GM23248 (cell line): ENCODE measurements around the gene ZGLP1. TPM values are rescaled to one million over a fixed set of nuclear protein-coding genes. Genes with fewer than 3 reads are reported as not detected.

Experiments
- DNase-seq: peaks from one replicate; pipeline ENCODE4 v3.0.0-alpha.2; 2015
- H2AFZ ChIP-seq: fragments of 200-600 bp; sonication (generic); 2 replicates; pipeline ENCODE4 v1.6.1; 2016; ENCODE audit warnings: antibody characterized with exemption
- H3F3A ChIP-seq: fragments of 200-600 bp; sonication (generic); 2 replicates; pipeline ENCODE4 v1.6.1; 2016; ENCODE audit warnings: mild to moderate bottlenecking, antibody characterized with exemption, mixed run types; ENCODE audit not compliant: insufficient read depth
- H3K27ac ChIP-seq: fragments of 200-600 bp; sonication (generic); 2 replicates; pipeline ENCODE4 v1.5.1; 2016; ENCODE audit warnings: mild to moderate bottlenecking
- H3K27me3 ChIP-seq: fragments of 200-600 bp; sonication (generic); replicated peaks from 2 replicates; pipeline ENCODE4 v1.6.1; 2016; ENCODE audit warnings: mild to moderate bottlenecking; ENCODE audit not compliant: insufficient read depth
- H3K36me3 ChIP-seq: fragments of 200-600 bp; sonication (generic); 2 replicates; pipeline ENCODE4 v1.6.1; 2016; ENCODE audit warnings: low read depth, mild to moderate bottlenecking
- H3K4me1 ChIP-seq: fragments of 200-600 bp; sonication (generic); 2 replicates; pipeline ENCODE4 v1.6.1; 2016; ENCODE audit warnings: mild to moderate bottlenecking; ENCODE audit not compliant: insufficient read depth
- H3K4me2 ChIP-seq: fragments of 200-600 bp; sonication (generic); one replicate; pipeline ENCODE4 v1.6.1; 2016; ENCODE audit warnings: mild to moderate bottlenecking; ENCODE audit not compliant: unreplicated experiment
- H3K4me3 ChIP-seq: fragments of 200-600 bp; sonication (generic); 2 replicates; pipeline ENCODE4 v1.5.1; 2016; ENCODE audit warnings: mild to moderate bottlenecking
- H3K79me2 ChIP-seq: fragments of 200-600 bp; sonication (generic); 2 replicates; pipeline ENCODE4 v1.6.1; 2016; ENCODE audit warnings: mild to moderate bottlenecking; ENCODE audit not compliant: insufficient read depth
- H3K9ac ChIP-seq: fragments of 200-600 bp; sonication (generic); 2 replicates; pipeline ENCODE4 v1.6.1; 2016; ENCODE audit warnings: mild to moderate bottlenecking
- H3K9me2 ChIP-seq: fragments of 200-600 bp; sonication (generic); 2 replicates; pipeline ENCODE4 v1.6.1; 2016; ENCODE audit warnings: mixed run types, mild to moderate bottlenecking, moderate library complexity; ENCODE audit not compliant: insufficient read depth
- H3K9me3 ChIP-seq: fragments of 200-600 bp; sonication (generic); one replicate; pipeline ENCODE4 v1.6.1; 2017; ENCODE audit warnings: low read depth
- H4K20me1 ChIP-seq: fragments of 200-600 bp; sonication (generic); 2 replicates; pipeline ENCODE4 v1.6.0; 2016; ENCODE audit not compliant: insufficient read depth
- EZH2 ChIP-seq: fragments of 200-600 bp; sonication (generic); IDR thresholded peaks from 2 replicates; pipeline ENCODE4 v1.6.1; 2018; ENCODE audit warnings: antibody characterized with exemption, mild to moderate bottlenecking; ENCODE audit not compliant: insufficient read depth, poor library complexity, severe bottlenecking
- EZH2phosphoT487 ChIP-seq: fragments of 200-600 bp; sonication (generic); IDR thresholded peaks from 2 replicates; pipeline ENCODE4 v1.6.1; 2018; ENCODE audit warnings: antibody characterized with exemption, moderate library complexity, mild to moderate bottlenecking, low read depth; ENCODE audit not compliant: insufficient read depth
- WGBS, 2 experiments: methylation state at CpG; one replicate each; pipeline ENCODE4 v1.1.6; 2015 to 2017; ENCODE audit warnings: low lambda C conversion rate in 2 of 2, low coverage in 1 of 2; ENCODE audit errors: missing lambda C conversion rate in 2 of 2; 5-methylcytosine and 5-hydroxymethylcytosine counted together
- in situ Hi-C: fragments of 300-500 bp; cut with MboI; formaldehyde crosslinking; loops from 2 replicates; pipeline ENCODE4 v1.15.0; 2020
- polyA plus RNA-seq: library from polyadenylated mRNA; unstranded; fragments of >200 nt; fragmentation: Nextera tagmentation; extraction: Ambion mirVana; gene quantifications from 2 replicates; pipeline ENCODE4 v1.2.1, GENCODE V29; 2016
- total RNA-seq: library from RNA; depleted of rRNA; stranded (reverse); fragments of >200 nt; shearing (Covaris generic); gene quantifications from 2 replicates; pipeline ENCODE4 v1.2.3, GENCODE V29; 2014

The ZGLP1 gene
- total and polyA plus RNA-seq, 2 experiments from 2014 or later: 1.8 to 2.5 TPM

DNA sequence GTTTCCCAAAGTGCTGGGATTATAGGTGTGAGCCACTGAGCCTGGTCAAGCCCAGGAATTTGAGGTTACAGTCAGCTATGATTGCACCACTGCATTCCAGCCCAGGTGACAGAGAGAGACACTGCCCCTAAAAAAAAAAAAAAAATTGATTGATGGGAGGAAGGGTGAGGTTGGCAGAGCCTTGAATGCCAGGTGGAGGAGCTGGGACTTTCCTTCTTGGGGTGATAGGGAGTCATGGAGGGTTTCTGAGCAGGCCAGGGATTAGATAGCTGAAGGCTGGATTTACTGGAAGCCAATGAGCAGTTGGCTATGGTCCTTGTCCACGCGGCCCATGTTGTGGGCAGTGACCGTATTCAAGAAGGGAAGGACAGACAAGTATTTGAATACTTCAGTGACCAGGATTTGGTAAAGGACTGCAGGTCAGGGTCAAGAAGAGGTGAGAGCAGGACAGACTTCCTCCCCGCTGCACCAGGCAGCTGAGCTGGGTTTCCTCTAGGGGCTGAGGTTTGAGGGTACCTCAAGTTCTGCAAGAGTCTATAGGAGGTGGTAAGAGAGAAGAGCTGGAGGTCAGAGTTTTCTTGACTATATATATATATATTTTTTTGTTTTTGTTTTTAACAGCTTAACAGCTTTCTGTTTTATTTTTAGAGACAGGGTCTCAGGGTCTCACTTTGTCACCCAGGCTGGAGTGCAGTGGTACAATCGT, 29.7 kb downstream of the ZGLP1 start:
- no peaks in the 10 kb centered on the region for H4K20me1 ChIP-seq
- H3K9ac ChIP-seq: no peak overlapping the region
- in situ Hi-C loops: no loop called here
- no peaks in the 10 kb centered on the region for H3K9me3 ChIP-seq
- H3K27me3 ChIP-seq: no peaks in the 10 kb centered on the region
- WGBS, 2 experiments: 99% methylated on average over 5 of the region's 5 CpGs
- H3K79me2 ChIP-seq: no peaks in the 10 kb centered on the region
- peaks cover 3% of the 10 kb centered on the region; the same call in 1 of the 2 replicates for H3F3A ChIP-seq
- no peak overlapping the region for H3K27ac ChIP-seq
- no peak for TF ChIP-seq EZH2
- TF ChIP-seq EZH2phosphoT487: no peak
- no peak overlapping the region for H2AFZ ChIP-seq
- no peak for DNase-seq
- no peaks in the 10 kb centered on the region for H3K4me1 ChIP-seq
- H3K9me2 ChIP-seq: no peaks in the 10 kb centered on the region
- no peak overlapping the region for H3K4me2 ChIP-seq
- no peak overlapping the region for H3K4me3 ChIP-seq
- H3K36me3 ChIP-seq: no peaks in the 10 kb centered on the region

DNA sequence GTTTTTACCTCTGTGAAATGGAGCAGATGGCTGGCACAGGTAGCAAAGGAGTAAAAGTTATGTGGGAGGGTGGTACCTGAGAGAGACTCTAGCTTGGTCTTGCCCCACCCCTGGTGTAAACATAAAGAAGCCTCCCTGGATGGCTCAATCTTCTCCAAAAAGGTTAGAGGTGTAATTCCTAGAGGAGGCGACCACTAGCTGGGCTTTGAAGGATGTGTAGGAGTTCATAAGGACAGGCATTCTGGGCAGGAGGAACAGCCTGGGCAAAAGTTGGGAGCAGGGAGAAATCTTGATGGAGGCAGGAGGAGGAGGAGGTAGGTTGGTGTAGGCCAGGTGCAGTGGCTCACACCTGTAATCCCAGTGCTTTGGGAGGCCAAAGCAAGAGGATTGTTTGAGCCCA, 30.7 kb downstream of the ZGLP1 start:
- Histone ChIP-seq H3K79me2 (no peaks in the 10 kb centered on the region), H3K27me3 (no peaks in the 10 kb centered on the region), H4K20me1 (no peaks in the 10 kb centered on the region), H3K9me2 (no peaks in the 10 kb centered on the region), H3F3A (peaks cover 3% of the 10 kb centered on the region; the same call in 1 of the 2 replicates), H2AFZ (no peak overlapping the region), H3K4me1 (no peaks in the 10 kb centered on the region), H3K9ac (no peak overlapping the region), H3K4me2 (no peak overlapping the region), H3K4me3 (no peak overlapping the region), H3K27ac (no peak overlapping the region), H3K9me3 (no peaks in the 10 kb centered on the region), H3K36me3 (no peaks in the 10 kb centered on the region)
- 50 to 55% methylated on average over 1 of the region's 1 CpG for WGBS, 2 experiments
- no peak for DNase-seq
- TF ChIP-seq EZH2phosphoT487 (no peak), EZH2 (no peak)
- in situ Hi-C loops: no loop called here

DNA sequence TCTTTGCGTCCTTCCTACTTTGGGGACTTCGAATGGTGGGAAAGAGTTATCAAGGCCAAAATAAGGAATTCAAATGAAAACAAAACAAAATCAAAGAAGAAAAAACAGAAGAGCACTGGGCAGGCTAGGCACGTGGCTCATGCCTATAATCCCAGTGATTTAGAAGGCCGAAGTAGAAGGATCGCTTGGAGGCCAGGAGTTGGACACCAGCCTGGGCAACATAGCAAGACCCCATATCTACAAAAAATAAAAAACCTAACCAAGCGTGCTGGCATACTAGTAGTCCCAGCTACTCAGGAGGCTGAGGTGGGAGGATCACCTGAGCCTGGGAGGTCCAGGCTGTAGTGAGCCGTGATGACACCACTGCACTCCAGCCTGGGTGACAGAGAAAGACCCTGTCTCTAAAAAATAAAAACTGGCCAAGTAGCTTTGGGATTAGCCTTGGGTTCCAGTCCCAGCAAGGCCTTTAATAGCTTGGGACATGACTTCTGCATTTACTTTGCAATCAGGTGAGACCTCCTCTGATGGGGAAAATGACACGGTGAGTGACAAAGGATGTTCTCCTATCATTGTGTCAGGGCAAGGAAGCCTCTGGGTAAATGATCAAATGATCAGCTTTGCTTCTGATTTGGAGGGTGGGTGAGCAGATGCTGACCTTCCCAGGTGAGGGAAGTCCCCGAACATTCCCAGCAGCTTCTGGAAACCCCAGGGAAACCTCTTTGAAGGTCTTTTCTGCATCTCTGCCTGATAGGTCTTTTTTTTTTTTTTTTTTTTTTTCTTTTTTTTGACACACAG, 31.6 kb downstream of the ZGLP1 start:
- Histone ChIP-seq H3K4me2 (no peak overlapping the region), H3K4me1 (no peaks in the 10 kb centered on the region), H3K9me2 (no peaks in the 10 kb centered on the region), H3K79me2 (no peaks in the 10 kb centered on the region), H3K4me3 (no peak overlapping the region), H3K9ac (no peak overlapping the region), H3K36me3 (no peaks in the 10 kb centered on the region), H3K9me3 (no peaks in the 10 kb centered on the region), H3K27ac (no peak overlapping the region), H3K27me3 (no peaks in the 10 kb centered on the region), H2AFZ (no peak overlapping the region), H4K20me1 (no peaks in the 10 kb centered on the region), H3F3A (peaks cover 3% of the 10 kb centered on the region; the same call in 1 of the 2 replicates)
- in situ Hi-C loops: no loop called here
- TF ChIP-seq EZH2 (no peak), EZH2phosphoT487 (no peak)
- WGBS, 2 experiments: 93% methylated on average over 9 of the region's 9 CpGs
- DNase-seq: no peak

DNA sequence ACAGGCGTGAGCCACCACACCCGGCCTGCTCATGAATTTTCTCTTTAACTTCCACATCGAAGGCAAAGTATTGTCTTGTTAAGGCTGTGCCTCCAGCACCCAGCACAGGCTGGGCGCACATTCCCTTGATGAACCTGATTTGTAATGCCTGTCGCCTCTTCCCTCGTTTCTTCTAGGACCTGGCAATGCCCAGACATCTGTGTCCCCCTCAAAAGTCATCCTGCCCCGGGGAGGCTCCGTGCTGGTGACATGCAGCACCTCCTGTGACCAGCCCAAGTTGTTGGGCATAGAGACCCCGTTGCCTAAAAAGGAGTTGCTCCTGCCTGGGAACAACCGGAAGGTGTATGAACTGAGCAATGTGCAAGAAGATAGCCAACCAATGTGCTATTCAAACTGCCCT, 35.0 kb downstream of the ZGLP1 start:
- no peaks in the 10 kb centered on the region for H3K36me3 ChIP-seq
- DNase-seq: no peak
- no peaks in the 10 kb centered on the region for H3K79me2 ChIP-seq
- no peaks in the 10 kb centered on the region for H3K4me1 ChIP-seq
- H3F3A ChIP-seq: peaks cover 3% of the 10 kb centered on the region; the same call in 1 of the 2 replicates
- H3K4me2 ChIP-seq: no peak overlapping the region
- no peak overlapping the region for H3K4me3 ChIP-seq
- 78 to 81% methylated on average over 10 of the region's 10 CpGs for WGBS, 2 experiments
- H3K27ac ChIP-seq: no peak overlapping the region
- TF ChIP-seq EZH2phosphoT487: no peak
- no peak for TF ChIP-seq EZH2
- H3K9me2 ChIP-seq: no peaks in the 10 kb centered on the region
- no peaks in the 10 kb centered on the region for H3K9me3 ChIP-seq
- H3K9ac ChIP-seq: no peak overlapping the region
- no peaks in the 10 kb centered on the region for H4K20me1 ChIP-seq
- no peak overlapping the region for H2AFZ ChIP-seq
- in situ Hi-C loops: loop anchor here (5.0 kb wide), 1 partner anchor 113 kb away; no protein-coding TSS in a partner anchor
- no peaks in the 10 kb centered on the region for H3K27me3 ChIP-seq
